GM12801 (cell line): ENCODE results near the gene RASSF10.

Experiments
- CTCF ChIP-seq: IDR thresholded peaks from one replicate; pipeline ENCODE4 v1.5.1; 2011; ENCODE audit warnings: control low read depth; ENCODE audit not compliant: insufficient read length; ENCODE audit errors: extremely low read depth

Gene RASSF10

DNA sequence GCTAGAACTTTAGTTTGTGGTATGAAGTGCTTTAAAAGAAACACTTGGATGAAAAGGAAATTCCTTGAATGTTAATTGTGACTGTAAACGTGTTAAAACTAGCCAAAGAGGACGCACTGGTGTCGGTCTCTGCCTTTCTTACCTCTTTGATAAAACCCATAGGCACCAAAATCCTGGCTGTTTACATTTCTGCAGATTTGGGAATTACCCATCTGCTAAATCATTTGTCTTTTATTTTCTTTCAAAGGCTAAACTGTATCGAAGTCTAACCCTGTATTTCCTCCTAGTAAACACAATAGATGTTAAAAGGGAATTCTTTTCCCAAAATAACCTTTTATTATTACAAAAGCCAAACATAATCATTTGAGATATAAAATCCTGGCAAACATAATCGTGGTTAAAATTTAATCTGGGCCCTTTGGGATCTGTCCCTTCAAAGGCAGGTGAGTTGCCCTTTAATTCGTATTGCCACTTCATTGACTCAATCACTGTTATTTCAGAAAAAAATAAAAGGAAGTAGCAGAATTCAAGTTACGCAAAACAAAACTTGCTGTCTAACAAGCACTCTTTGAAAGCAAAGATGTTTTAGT, 2.4 kb downstream of the RASSF10 start:
- no peak for TF ChIP-seq CTCF

DNA sequence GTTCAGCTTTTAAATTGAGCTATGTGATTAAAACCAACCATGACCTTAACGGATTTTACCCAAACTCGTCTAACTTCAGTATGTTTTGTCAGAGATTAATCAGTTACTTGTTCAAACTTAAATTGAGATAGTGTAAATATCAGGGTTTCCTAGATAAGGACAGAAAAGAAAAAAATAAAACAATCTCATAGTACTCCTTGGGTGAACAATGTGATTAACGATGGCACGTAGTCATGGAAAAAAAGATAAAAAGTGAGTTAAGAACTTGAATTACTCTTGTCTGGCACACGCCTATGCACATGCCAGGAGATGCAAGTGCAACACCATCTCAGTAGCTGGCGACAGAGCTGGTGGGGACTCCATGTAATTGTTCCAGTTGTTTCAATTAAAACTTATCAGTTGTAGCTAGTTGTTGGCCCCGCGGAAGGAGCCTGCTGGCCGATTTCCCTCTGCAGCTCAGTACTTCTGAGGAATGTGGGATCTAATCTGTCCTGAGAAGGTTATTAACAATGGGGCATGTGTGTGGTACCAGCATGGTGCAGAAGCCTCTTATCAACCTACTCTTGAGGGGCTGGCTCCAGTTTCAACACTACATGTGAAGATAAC, 3.0 kb downstream of the RASSF10 start:
- TF ChIP-seq CTCF: no peak

DNA sequence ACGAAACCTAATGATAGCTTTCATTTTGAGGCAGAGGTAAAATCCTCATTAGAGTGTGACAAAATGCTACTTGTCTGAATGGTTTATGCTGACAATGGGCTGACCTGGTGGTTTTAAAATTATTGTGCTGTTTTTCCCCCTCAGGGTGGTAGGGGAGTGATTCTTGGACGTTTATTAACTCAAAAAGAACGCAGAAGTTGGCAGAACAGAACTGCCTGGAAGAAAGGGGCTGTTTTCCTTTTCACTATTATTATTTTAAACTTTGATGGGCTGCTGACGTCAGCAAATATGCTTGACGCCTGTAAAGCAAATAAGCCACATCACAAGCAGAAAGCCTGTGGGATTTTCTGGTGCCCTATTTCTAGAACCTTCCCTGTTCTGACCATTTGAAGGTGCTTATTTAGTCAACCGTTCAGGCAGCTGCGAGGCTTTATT, 4.0 kb downstream of the RASSF10 start:
- no peak for TF ChIP-seq CTCF

- no peak for TF ChIP-seq CTCF
Measured at GRCh38 chr11:13015753-13016152, 6.6 kb downstream of the RASSF10 start.

DNA sequence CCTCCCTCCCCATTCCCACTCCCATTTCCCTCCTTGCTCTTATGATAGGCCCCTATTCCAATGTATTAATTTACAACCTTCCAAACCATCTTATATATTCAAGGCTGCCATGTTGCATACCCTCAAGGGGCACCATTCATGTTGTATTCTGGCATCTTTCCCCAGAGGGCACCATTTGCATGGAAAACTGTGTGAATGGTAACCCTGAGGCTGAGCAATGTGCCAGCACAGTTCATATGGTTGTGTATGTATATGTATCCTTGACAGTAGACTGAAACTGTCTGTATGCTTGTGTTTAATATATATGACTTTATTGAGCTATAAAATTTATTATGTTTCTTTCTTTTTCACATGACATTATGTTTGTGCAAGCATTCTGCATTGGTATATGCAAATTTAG, 7.3 kb downstream of the RASSF10 start:
- no peak for TF ChIP-seq CTCF

DNA sequence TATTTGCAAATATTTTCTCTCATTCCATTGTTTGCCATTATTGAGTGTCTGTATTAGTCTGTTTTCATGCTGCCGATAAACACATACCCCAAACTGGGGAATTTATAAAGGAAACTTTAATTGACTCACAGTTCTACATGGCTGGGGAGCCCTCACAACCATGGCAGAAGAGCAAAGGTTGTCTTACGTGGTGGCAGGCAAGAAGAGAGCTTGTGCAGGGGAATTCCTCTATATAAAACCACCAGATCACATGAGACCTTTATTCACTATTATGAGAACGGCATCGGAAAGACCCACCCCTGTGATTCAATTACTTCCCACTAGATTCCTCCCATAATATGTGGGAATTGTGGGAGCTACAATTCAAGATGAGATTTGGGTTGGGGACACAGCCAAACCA, 10.2 kb downstream of the RASSF10 start:
- no peak for TF ChIP-seq CTCF

GRCh38 chr11:13023423-13023822, 14.3 kb downstream of the RASSF10 start:
- TF ChIP-seq CTCF: no peak

GRCh38 chr11:13026722-13027121, 17.6 kb downstream of the RASSF10 start:
- no peak for TF ChIP-seq CTCF
